Fibroblast of villous mesenchyme (primary cell): ENCODE data around the gene TBX5. TPM values are rescaled to one million over a fixed set of nuclear protein-coding genes. Genes with fewer than 3 reads are reported as not detected.

Experiments used
- DNase-seq: peaks from one replicate; pipeline ENCODE4 v3.0.0-alpha.2; 2010; ENCODE audit warnings: low read depth
- H3K4me3 ChIP-seq: 2 replicates; pipeline ENCODE4 v1.5.1; 2011; ENCODE audit warnings: low read depth, mild to moderate bottlenecking, low read length
- CTCF ChIP-seq: IDR thresholded peaks from 2 replicates; pipeline ENCODE4 v1.5.1; 2012; ENCODE audit warnings: low read depth, mild to moderate bottlenecking, low read length; ENCODE audit not compliant: insufficient read depth
- total RNA-seq: library from RNA; depleted of rRNA; stranded (reverse); fragments of >200 nt; gene quantifications from 2 replicates; pipeline ENCODE4 v1.2.3, GENCODE V29; 2012

TBX5 gene
- total RNA-seq, 1 donor, result 0.43 TPM

- TF ChIP-seq CTCF, result no peak
- no peak for DNase-seq
- no peak overlapping the region for H3K4me3 ChIP-seq
These were observed 84.4 kb downstream of the TBX5 start for GRCh38 chr12:114321524-114321923.

DNA sequence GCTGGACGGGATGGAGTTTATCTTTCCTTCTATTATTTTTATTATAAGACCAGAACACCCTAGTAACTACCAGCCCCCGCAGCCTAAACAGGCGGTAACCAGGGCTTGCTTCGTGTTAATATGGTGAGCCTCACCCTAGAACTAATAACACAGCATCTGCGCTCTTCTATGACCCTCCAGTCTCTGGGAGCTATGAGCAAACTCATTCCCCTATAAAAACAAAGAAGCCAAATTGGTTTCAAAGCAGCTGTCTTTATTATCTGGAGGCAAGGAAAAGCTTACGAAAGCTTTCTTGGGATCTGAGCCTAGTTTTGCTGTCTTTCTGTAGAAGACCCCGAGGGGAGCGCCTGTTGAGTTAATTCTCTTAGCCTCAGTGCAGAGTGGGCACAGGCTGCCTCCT lies 85.0 kb downstream of the TBX5 start:
- no peak for DNase-seq
- no peak overlapping the region for H3K4me3 ChIP-seq
- TF ChIP-seq CTCF, result no peak

GRCh38 chr12:114320101-114320500 lies 85.8 kb downstream of the TBX5 start:
- H3K4me3 ChIP-seq, result no peak overlapping the region
- no peak for TF ChIP-seq CTCF
- no peak for DNase-seq

DNA sequence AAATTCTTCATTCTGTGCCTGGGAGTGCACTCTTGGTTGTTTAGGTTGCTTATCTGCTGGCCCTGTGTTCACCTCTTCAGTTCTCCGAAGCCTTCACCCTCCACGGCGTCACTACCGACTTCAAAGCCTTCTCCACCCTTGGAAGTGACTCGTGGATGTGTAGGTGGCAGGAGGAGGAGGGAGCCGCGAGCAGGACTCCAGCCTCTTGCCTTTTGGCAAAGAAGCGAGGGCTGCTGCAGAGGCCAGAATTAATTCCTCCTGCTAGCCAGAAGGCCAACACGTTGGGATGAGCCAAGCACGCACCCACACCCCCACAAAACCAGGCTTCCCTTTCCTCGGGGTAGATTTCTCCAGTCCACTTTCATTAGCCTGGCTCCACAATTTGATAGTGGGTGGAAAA lies 86.5 kb downstream of the TBX5 start:
- no peak overlapping the region for H3K4me3 ChIP-seq
- TF ChIP-seq CTCF, result no peak
- no peak for DNase-seq

GRCh38 chr12:114318984-114319383 lies 87.0 kb downstream of the TBX5 start:
- TF ChIP-seq CTCF, result no peak
- no peak for DNase-seq
- no peak overlapping the region for H3K4me3 ChIP-seq

GRCh38 chr12:114316076-114316475 lies 89.9 kb downstream of the TBX5 start:
- H3K4me3 ChIP-seq, result no peak overlapping the region
- TF ChIP-seq CTCF, result no peak
- peak; percentile 13 for DNase-seq

GRCh38 chr12:114314974-114315720 lies 90.8 kb downstream of the TBX5 start:
- DNase-seq, result no peak
- H3K4me3 ChIP-seq, result no peak overlapping the region
- no peak for TF ChIP-seq CTCF
